ENCODE results near the gene ALG2. TPM values are rescaled to one million over a fixed set of nuclear protein-coding genes. Genes with fewer than 3 reads are reported as not detected.

The ALG2 gene
- total RNA-seq, 4 donors from 2014 or later: 23.8 to 31.1 (median 28.1) TPM

DNA sequence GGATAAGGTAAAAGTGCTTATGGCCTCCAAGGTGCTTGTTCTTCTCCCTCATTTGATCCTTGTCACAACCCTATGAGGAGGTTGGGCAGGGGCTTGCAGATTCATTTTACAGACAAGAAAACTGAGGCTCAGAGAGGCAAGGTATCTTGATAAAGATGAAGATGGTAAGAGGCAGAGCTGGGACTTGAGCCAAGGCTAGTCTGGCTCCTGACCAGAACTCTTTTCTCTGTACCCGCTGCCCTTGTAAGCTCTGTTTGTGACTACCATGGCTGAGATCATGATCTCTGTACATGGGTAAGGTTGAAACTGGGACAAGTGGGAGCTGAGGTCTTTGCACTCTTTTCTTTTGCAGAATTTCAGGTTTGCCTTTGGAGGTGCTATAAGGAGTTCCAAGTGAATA lies 33.9 kb upstream of the ALG2 start:
- TF ChIP-seq, protein P1, sequence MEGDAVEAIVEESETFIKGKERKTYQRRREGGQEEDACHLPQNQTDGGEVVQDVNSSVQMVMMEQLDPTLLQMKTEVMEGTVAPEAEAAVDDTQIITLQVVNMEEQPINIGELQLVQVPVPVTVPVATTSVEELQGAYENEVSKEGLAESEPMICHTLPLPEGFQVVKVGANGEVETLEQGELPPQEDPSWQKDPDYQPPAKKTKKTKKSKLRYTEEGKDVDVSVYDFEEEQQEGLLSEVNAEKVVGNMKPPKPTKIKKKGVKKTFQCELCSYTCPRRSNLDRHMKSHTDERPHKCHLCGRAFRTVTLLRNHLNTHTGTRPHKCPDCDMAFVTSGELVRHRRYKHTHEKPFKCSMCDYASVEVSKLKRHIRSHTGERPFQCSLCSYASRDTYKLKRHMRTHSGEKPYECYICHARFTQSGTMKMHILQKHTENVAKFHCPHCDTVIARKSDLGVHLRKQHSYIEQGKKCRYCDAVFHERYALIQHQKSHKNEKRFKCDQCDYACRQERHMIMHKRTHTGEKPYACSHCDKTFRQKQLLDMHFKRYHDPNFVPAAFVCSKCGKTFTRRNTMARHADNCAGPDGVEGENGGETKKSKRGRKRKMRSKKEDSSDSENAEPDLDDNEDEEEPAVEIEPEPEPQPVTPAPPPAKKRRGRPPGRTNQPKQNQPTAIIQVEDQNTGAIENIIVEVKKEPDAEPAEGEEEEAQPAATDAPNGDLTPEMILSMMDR (IDR thresholded peaks at IDR 0.05): no peak
- TF ChIP-seq POLR2A (IDR thresholded peaks at IDR 0.05): no peak
- intact Hi-C loops (cut with DNase I; ENCODE audit: low total_unique reads): no loop called here
- 60 to 75% methylated on average over 1 of the region's 1 CpG for WGBS, 2 donors
- no peak overlapping the region for H3K4me3 ChIP-seq (ENCODE audit: low read depth, poor library complexity, severe bottlenecking)
- DNase-seq (ENCODE audit: low spot score in 2 of 2): no peak

DNA sequence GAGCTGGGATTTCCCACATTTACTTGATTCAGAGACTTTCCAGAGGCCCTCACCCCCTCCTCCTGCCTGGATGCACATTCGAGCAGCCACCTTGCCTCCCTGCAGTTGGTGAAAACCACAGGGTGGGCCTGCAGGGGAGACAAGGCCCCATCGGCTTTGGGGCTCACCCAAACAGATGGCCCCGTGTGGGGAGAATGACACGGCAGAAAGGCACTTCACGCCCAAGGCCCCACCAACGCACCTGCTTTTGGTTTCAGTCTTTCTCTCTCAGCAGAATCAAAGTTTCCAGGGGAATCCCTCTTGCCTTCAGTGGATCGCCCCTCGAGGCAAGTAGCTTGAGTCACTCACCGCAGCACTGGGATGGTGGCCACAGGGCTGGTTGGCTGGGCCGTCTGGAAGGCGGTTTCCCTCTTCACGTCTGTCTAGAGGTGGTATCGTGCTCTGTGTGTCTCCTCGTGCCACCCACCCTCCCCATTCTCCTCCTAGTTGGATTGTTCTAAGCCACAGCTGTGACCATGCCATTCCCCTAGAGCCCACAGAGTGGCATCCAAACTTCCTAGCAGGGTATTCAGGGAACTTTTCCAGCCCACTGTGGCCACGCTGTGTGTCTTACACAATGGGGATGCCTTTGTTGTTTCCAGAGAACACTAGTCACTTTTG lies 32.2 kb upstream of the ALG2 start:
- intact Hi-C loops (cut with DNase I; ENCODE audit: low total_unique reads): no loop called here
- WGBS, 2 donors: 32 to 59% methylated on average over 14 to 15 of the region's 15 CpGs
- H3K4me3 ChIP-seq (ENCODE audit: low read depth, poor library complexity, severe bottlenecking): no peak overlapping the region
- no peak for DNase-seq (ENCODE audit: low spot score in 2 of 2)
- TF ChIP-seq, protein P1 (IDR thresholded peaks at IDR 0.05): no peak
- TF ChIP-seq POLR2A (IDR thresholded peaks at IDR 0.05): no peak

DNA sequence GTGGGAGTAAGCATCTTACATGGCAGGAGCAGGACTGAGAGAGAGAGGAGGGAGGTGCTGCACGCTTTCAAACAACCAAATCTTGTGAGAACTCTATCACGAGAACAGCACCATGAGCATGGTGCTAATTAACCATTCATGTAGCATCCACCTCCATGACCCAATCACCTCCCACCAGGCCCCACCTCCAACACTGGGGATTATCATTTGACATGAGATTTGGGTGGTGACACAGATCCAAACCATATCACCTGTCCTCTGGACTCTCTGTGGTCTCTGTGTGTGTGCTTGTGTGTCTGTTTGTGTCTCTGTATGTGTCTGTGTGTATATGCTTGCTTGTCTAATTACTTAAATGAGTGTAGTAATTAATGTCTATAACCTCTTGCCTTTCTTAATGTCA lies 31.4 kb upstream of the ALG2 start:
- intact Hi-C loops (cut with DNase I; ENCODE audit: low total_unique reads): no loop called here
- no peak overlapping the region for H3K4me3 ChIP-seq (ENCODE audit: low read depth, poor library complexity, severe bottlenecking)
- 94 to 100% methylated on average over 2 of the region's 2 CpGs for WGBS, 2 donors
- TF ChIP-seq, protein P1 (IDR thresholded peaks at IDR 0.05): no peak
- TF ChIP-seq POLR2A (IDR thresholded peaks at IDR 0.05): no peak
- DNase-seq (ENCODE audit: low spot score in 2 of 2): no peak

DNA sequence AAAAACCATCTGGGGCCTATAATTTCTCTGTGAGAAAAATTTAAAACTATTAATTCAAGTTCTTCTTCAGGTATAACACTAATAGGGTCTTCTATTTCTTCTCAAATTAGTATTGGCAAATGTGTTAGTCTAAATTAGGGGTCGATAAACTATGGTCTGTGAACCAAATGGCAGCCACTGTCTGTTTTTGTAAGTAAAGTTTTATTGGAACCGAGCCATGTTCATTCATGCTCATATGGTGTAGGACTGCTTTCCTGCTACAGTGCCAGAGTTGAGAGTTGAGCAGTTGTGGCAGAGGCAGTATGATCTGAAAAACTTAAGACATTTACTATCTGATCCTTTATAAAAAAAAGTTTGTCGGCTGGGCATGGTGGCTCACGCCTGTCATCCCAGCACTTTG lies 29.4 kb upstream of the ALG2 start:
- TF ChIP-seq, protein P1 (IDR thresholded peaks at IDR 0.05): no peak
- no peak for TF ChIP-seq POLR2A (IDR thresholded peaks at IDR 0.05)
- 90 to 94% methylated on average over 4 of the region's 4 CpGs for WGBS, 2 donors
- DNase-seq (ENCODE audit: low spot score in 2 of 2): no peak
- intact Hi-C loops (cut with DNase I; ENCODE audit: low total_unique reads): no loop called here
- H3K4me3 ChIP-seq (ENCODE audit: low read depth, poor library complexity, severe bottlenecking): no peak overlapping the region

DNA sequence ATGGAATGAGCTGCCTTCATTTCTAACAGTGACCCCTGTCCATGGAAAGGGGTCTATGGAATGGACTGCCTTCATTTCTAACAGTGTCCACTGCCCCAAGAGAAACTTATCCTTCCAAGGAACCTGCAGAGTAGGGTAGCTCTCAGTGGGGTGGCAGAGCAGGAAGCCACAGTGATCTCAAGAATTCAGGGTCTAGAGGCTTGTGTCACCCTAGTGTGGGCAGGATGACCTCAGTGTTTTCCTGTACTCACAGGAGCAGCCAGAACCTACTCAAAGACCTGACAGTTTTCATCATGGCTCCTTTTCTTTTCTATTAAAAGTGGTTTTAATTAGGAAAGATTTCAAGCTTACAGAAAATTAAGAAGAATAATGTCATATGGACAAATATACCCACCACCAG lies 27.9 kb upstream of the ALG2 start:
- no peak overlapping the region for H3K4me3 ChIP-seq (ENCODE audit: low read depth, poor library complexity, severe bottlenecking)
- TF ChIP-seq, protein P1 (IDR thresholded peaks at IDR 0.05): no peak
- no peak for TF ChIP-seq POLR2A (IDR thresholded peaks at IDR 0.05)
- DNase-seq (ENCODE audit: low spot score in 2 of 2): no peak
- intact Hi-C loops (cut with DNase I; ENCODE audit: low total_unique reads): no loop called here
